ENCODE results near the gene SRD5A3. TPM values are rescaled to one million over a fixed set of nuclear protein-coding genes. Genes with fewer than 3 reads are reported as not detected.
A peak's percentile ranks its signal among the peaks of the same experiment; 100 is the strongest.

The SRD5A3 gene
- total and polyA plus RNA-seq, 2 donors (not counting 3 experiments of a cell fraction or from before 2014, with no cell fraction given), result 23.6 to 24.3 TPM

DNA sequence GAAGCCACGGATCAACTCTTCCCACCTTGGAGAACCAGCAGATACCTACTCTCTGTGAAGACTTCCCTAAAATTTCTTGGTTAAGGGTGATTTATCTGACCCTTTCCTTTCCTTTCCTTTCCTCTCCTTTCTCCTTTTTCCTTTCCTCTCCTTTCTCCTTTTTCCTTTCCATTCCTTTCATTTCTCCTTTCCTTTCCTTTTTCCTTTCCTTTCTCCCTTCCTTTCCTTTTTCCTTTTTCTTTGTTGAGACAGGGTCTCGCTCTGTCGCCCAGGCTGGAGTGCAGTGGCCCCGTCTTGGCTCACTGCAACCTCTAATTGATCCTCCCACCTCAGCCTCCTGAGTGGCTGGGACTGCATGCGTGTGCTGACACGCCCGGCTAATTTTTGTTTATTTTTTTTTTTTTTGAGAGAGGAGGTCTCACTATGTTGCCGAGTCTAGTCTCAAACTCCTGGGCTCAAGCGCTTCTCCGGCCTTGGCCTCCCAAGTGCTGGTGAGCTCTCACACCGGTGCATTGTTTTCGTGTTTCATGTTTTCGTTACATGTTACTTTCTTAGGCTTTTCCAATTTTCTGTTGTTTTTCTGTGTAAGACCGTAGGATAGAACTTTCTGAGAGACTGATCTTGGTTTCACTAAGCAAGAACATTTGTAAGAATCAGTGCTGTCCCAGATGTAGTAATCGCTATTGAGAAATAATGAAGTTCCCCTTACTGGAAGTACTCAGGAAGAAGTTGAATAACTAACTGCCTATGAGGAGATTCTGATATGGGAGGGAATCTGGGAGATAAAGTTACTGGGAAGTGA lies 51.7 kb downstream of the SRD5A3 start:
- no TSS peak for BruUV-seq (replicated peaks)
- CTCF ChIA-PET, result interaction anchor here (1.0 to 2.4 kb wide), 6 partner anchors 11 to 426 kb away, joined by 3 to 14 read pairs (median 4); partner anchors contain the start of genes CLOCK and SRD5A3
- FAIRE-seq (no peak), DNase-seq (ENCODE audit: low read depth, low spot score) (peak; percentile 53)
- Histone ChIP-seq H3K9me1 (replicated peaks; ENCODE audit: control insufficient read depth, extremely low read depth, insufficient read depth, low read length) (no peaks in the 10 kb centered on the region), H3K79me2 (ENCODE audit: control insufficient read depth, insufficient read depth, low read length) (peaks cover 61% of the 10 kb centered on the region), H3K9me3 (replicated peaks; ENCODE audit: control insufficient read depth, insufficient read depth, low read length) (no peaks in the 10 kb centered on the region), H3K4me3 (replicated peaks in 1 of 3; ENCODE audit: insufficient read depth in 1 of 3, low read depth in 1 of 3, low read length in 3 of 3) (peak overlapping the region; percentile 89 to 98 (median 91)), H3K9ac (replicated peaks; ENCODE audit: extremely low read depth, insufficient read depth, low read length) (peak overlapping the region; percentile 94), H3K4me2 (ENCODE audit: insufficient read depth, low read length) (peak overlapping the region; percentile 99), H3K36me3 (ENCODE audit: control insufficient read depth in 2 of 2, extremely low read depth in 1 of 2, insufficient read depth in 2 of 2, low read length in 2 of 2) (peaks cover 2 to 11% of the 10 kb centered on the region in 2 experiments), H2AFZ (ENCODE audit: low read depth, low read length) (no peak overlapping the region), H3K4me1 (ENCODE audit: control insufficient read depth, extremely low read depth, insufficient read depth, low read length) (peaks cover 19% of the 10 kb centered on the region), H4K20me1 (replicated peaks; ENCODE audit: control insufficient read depth, extremely low read depth, insufficient read depth, low read length) (peaks cover 16% of the 10 kb centered on the region), H3K27me3 (ENCODE audit: control insufficient read depth in 2 of 2, insufficient read depth in 2 of 2, low read length in 2 of 2) (no peaks in the 10 kb centered on the region), H3K27ac (ENCODE audit: insufficient read depth, low read depth, low read length) (peak overlapping the region; percentile 79)
- TF ChIP-seq GATA2 (IDR thresholded peaks at IDR 0.05; ENCODE audit: insufficient read depth, insufficient read length, low read depth, low read length) (no peak), POLR2A (IDR thresholded peaks at IDR 0.05; ENCODE audit: low read depth, low read length) (no peak), JUN (IDR thresholded peaks at IDR 0.05; ENCODE audit: borderline replicate concordance, insufficient read depth, insufficient read length, low read depth) (no peak), MYC (IDR thresholded peaks at IDR 0.05; ENCODE audit: low read depth, low read length) (no peak), EZH2 (IDR thresholded peaks at IDR 0.05; ENCODE audit: borderline replicate concordance, low read depth, low read length, severe bottlenecking) (no peak), FOS (IDR thresholded peaks at IDR 0.05; ENCODE audit: borderline replicate concordance, insufficient read depth, low read length) (no peak), POLR2AphosphoS5 (IDR thresholded peaks at IDR 0.05; ENCODE audit: insufficient read depth, low read depth, low read length) (no peak)
- TF ChIP-seq, protein P1, sequence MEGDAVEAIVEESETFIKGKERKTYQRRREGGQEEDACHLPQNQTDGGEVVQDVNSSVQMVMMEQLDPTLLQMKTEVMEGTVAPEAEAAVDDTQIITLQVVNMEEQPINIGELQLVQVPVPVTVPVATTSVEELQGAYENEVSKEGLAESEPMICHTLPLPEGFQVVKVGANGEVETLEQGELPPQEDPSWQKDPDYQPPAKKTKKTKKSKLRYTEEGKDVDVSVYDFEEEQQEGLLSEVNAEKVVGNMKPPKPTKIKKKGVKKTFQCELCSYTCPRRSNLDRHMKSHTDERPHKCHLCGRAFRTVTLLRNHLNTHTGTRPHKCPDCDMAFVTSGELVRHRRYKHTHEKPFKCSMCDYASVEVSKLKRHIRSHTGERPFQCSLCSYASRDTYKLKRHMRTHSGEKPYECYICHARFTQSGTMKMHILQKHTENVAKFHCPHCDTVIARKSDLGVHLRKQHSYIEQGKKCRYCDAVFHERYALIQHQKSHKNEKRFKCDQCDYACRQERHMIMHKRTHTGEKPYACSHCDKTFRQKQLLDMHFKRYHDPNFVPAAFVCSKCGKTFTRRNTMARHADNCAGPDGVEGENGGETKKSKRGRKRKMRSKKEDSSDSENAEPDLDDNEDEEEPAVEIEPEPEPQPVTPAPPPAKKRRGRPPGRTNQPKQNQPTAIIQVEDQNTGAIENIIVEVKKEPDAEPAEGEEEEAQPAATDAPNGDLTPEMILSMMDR (IDR thresholded peaks at IDR 0.05; ENCODE audit: extremely low read depth in 1 of 2, insufficient read depth in 1 of 2, low read depth in 1 of 2, low read length in 2 of 2), result no peak
- TF ChIP-seq, protein P2, sequence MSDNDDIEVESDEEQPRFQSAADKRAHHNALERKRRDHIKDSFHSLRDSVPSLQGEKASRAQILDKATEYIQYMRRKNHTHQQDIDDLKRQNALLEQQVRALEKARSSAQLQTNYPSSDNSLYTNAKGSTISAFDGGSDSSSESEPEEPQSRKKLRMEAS (IDR thresholded peaks at IDR 0.05; ENCODE audit: insufficient read depth, insufficient read length), result no peak
- intact Hi-C loops (cut with micrococcal nuclease), result loop anchor here (1.0 to 5.0 kb wide), 6 partner anchors 35 to 426 kb away; partner anchors contain the start of gene KDR
- dilution Hi-C loops (cut with MboI; ENCODE audit: extremely low pct_ligation_motif_present, low sequenced_read_pairs), result no loop called here
- POLR2A ChIA-PET, result interaction anchor here (1.2 kb wide), 1 partner anchor 52 kb away, joined by 4 read pairs; the partner anchor contains the start of gene SRD5A3
